GM21717 (cell line): ENCODE results near the gene OMG.
"Not testable (repeated sequence)": the region's sequence is repeated elsewhere in the genome, so short reads cannot be mapped to it uniquely, and the experiment has no call there.

Experiments used
- ATAC-seq: cut with Tn5 transposase; IDR thresholded peaks from one replicate; pipeline ENCODE4 v1.9.1; 2021; ENCODE audit warnings: mild to moderate bottlenecking, moderate library complexity; ENCODE audit not compliant: unreplicated experiment

The OMG gene

GRCh38 chr17:31266042-31266441 lies 31.0 kb downstream of the OMG start:
- no peak for ATAC-seq

GRCh38 chr17:31262923-31263322 lies 34.1 kb downstream of the OMG start:
- not testable (repeated sequence) for ATAC-seq

GRCh38 chr17:31261601-31262000 lies 35.4 kb downstream of the OMG start:
- ATAC-seq, result no peak

- ATAC-seq, result no peak
Measured at GRCh38 chr17:31260151-31260550, 36.9 kb downstream of the OMG start.

- ATAC-seq, result no peak
Measured at GRCh38 chr17:31256936-31257335, 40.1 kb downstream of the OMG start.

- ATAC-seq, result no peak
Measured at GRCh38 chr17:31254654-31255053, 42.4 kb downstream of the OMG start.

- no peak for ATAC-seq
Measured at GRCh38 chr17:31252741-31253140, 44.3 kb downstream of the OMG start.

- no peak for ATAC-seq
Measured at GRCh38 chr17:31251970-31252328, 45.1 kb downstream of the OMG start.

GRCh38 chr17:31251105-31251969 lies 45.7 kb downstream of the OMG start:
- no peak for ATAC-seq

GRCh38 chr17:31250229-31250628 lies 46.8 kb downstream of the OMG start:
- no peak for ATAC-seq

GRCh38 chr17:31249835-31250141 lies 47.3 kb downstream of the OMG start:
- no peak for ATAC-seq

- ATAC-seq, result no peak
Measured at GRCh38 chr17:31248986-31249834, 47.8 kb downstream of the OMG start.
